Parathyroid adenoma (tissue), 2 donors: ENCODE results near the gene CCDC57.
A peak's percentile ranks its signal among the peaks of the same experiment; 100 is the strongest.

Source experiments
- H2AFZ ChIP-seq: fragments of 300-600 bp; sonication (generic); one replicate; pipeline ENCODE4 v1.7.0; 2017; ENCODE audit warnings: antibody characterized with exemption, mild to moderate bottlenecking
- H3K27ac ChIP-seq: fragments of 300-600 bp; sonication (generic); one replicate; pipeline ENCODE4 v1.7.0; 2017
- H3K27me3 ChIP-seq: fragments of 300-600 bp; sonication (generic); one replicate; pipeline ENCODE4 v1.7.0; 2017; ENCODE audit warnings: low read length; ENCODE audit not compliant: control insufficient read depth, insufficient read depth
- H3K36me3 ChIP-seq: fragments of 300-600 bp; sonication (generic); one replicate; pipeline ENCODE4 v1.7.0; 2017; ENCODE audit warnings: low read length; ENCODE audit not compliant: control insufficient read depth, insufficient read depth
- H3K4me1 ChIP-seq: fragments of 300-600 bp; sonication (generic); one replicate; pipeline ENCODE4 v1.7.0; 2017; ENCODE audit warnings: control low read depth
- H3K4me2 ChIP-seq: fragments of 300-600 bp; sonication (generic); one replicate; pipeline ENCODE4 v1.7.0; 2017; ENCODE audit warnings: low read length
- H3K4me3 ChIP-seq: fragments of 300-600 bp; sonication (generic); one replicate; pipeline ENCODE4 v1.7.0; 2017; ENCODE audit warnings: low read depth, low read length
- H3K79me2 ChIP-seq: fragments of 300-600 bp; sonication (generic); one replicate; pipeline ENCODE4 v1.7.0; 2017; ENCODE audit warnings: control low read depth
- H3K9ac ChIP-seq: fragments of 300-600 bp; sonication (generic); one replicate; pipeline ENCODE4 v1.7.0; 2017; ENCODE audit warnings: mild to moderate bottlenecking
- H3K9me3 ChIP-seq: fragments of 300-600 bp; sonication (generic); one replicate; pipeline ENCODE4 v1.7.0; 2017; ENCODE audit warnings: low read length; ENCODE audit not compliant: control insufficient read depth
- TF ChIP-seq, protein P1 (sequence below): fragments of 300-600 bp; sonication (generic); IDR thresholded peaks from one replicate; pipeline ENCODE4 v1.7.0; 2017; ENCODE audit warnings: antibody characterized with exemption, mild to moderate bottlenecking
- donor health status: primary hyperparathyroidism.

The CCDC57 gene

DNA sequence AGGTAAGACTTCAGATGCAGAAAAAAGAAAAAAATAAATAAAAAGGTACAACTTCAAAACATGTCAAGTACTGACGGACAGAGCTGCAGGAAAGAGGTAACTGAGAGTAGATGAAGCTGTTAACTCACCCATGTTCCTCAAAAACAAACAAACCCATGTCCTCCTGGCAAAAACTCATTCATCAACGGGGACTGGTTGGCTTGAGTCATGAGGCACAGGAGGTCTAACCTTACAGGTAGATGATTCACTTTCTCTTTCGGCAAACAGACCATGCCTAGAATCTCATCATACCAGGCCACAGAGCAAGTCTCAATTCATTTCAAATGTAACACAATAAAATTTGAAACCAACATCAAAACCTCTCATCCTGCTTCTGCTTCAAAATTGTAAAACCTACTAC lies 102.3 kb downstream of the CCDC57 start:
- H3K4me3 ChIP-seq = no peak overlapping the region
- TF ChIP-seq, protein P1, sequence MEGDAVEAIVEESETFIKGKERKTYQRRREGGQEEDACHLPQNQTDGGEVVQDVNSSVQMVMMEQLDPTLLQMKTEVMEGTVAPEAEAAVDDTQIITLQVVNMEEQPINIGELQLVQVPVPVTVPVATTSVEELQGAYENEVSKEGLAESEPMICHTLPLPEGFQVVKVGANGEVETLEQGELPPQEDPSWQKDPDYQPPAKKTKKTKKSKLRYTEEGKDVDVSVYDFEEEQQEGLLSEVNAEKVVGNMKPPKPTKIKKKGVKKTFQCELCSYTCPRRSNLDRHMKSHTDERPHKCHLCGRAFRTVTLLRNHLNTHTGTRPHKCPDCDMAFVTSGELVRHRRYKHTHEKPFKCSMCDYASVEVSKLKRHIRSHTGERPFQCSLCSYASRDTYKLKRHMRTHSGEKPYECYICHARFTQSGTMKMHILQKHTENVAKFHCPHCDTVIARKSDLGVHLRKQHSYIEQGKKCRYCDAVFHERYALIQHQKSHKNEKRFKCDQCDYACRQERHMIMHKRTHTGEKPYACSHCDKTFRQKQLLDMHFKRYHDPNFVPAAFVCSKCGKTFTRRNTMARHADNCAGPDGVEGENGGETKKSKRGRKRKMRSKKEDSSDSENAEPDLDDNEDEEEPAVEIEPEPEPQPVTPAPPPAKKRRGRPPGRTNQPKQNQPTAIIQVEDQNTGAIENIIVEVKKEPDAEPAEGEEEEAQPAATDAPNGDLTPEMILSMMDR = no peak
- peaks cover 18% of the 10 kb centered on the region for H3K4me1 ChIP-seq
- H3K79me2 ChIP-seq = no peaks in the 10 kb centered on the region
- H3K9ac ChIP-seq = no peak overlapping the region
- no peaks in the 10 kb centered on the region for H3K27me3 ChIP-seq
- H3K36me3 ChIP-seq = no peaks in the 10 kb centered on the region
- no peak overlapping the region for H3K27ac ChIP-seq
- no peak overlapping the region for H3K4me2 ChIP-seq
- no peaks in the 10 kb centered on the region for H3K9me3 ChIP-seq
- H2AFZ ChIP-seq = no peak overlapping the region

DNA sequence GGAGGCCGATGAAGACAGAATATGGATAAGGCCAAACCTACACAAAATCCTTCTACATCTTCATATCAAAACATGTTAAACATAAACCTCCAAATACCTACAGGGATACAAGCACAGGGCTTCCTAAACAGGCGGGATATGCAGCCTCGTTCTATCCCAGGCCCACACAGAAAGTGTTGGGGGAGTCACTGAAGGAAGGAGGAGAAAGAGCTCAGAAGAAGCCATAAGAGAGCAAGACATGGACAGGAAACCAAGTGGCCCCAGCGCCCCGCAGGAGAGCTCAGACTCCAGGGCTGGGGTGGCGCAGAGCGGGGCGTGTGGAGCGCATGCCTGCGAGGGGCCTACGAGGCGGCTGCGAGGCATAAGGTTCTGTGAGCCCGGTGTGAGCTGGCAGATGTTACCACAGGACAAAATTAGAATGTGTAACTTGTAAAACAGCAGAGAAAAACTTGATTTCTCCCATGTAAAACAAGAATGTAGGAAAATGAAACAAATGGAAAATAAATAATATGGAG lies 103.6 kb downstream of the CCDC57 start:
- H3K9me3 ChIP-seq = no peaks in the 10 kb centered on the region
- H3K27ac ChIP-seq = no peak overlapping the region
- no peak overlapping the region for H3K4me2 ChIP-seq
- TF ChIP-seq, protein P1 = no peak
- no peak overlapping the region for H3K9ac ChIP-seq
- H3K27me3 ChIP-seq = no peaks in the 10 kb centered on the region
- H2AFZ ChIP-seq = no peak overlapping the region
- peaks cover 21% of the 10 kb centered on the region for H3K4me1 ChIP-seq
- no peaks in the 10 kb centered on the region for H3K79me2 ChIP-seq
- H3K36me3 ChIP-seq = no peaks in the 10 kb centered on the region
- no peak overlapping the region for H3K4me3 ChIP-seq

DNA sequence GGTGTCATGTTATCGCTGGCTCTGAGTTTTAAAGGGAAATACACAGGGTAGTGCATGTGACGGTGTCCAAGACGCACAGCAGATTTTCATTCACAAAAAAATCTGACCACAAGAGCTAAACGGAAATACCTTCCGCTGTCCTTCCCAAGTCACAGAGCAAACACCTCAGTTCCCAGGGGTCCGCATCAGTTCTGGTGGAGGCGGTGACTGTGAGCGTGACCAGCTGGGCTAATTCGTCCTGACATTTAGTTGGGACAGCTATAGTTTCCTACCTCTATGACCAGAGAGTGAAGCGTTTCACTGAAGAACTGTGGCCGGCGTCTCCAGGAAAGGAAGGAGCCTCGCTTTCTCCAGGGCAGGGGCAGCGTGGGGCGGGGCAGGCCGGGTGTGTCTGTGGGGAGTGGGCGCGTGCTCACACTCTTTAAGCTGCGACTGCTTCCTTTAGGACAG lies 104.1 kb downstream of the CCDC57 start:
- no peak overlapping the region for H3K4me3 ChIP-seq
- H2AFZ ChIP-seq = no peak overlapping the region
- H3K9me3 ChIP-seq = no peaks in the 10 kb centered on the region
- H3K4me2 ChIP-seq = no peak overlapping the region
- no peaks in the 10 kb centered on the region for H3K27me3 ChIP-seq
- no peaks in the 10 kb centered on the region for H3K79me2 ChIP-seq
- H3K36me3 ChIP-seq = no peaks in the 10 kb centered on the region
- no peak overlapping the region for H3K27ac ChIP-seq
- H3K4me1 ChIP-seq = peaks cover 26% of the 10 kb centered on the region
- no peak overlapping the region for H3K9ac ChIP-seq
- TF ChIP-seq, protein P1 = no peak

DNA sequence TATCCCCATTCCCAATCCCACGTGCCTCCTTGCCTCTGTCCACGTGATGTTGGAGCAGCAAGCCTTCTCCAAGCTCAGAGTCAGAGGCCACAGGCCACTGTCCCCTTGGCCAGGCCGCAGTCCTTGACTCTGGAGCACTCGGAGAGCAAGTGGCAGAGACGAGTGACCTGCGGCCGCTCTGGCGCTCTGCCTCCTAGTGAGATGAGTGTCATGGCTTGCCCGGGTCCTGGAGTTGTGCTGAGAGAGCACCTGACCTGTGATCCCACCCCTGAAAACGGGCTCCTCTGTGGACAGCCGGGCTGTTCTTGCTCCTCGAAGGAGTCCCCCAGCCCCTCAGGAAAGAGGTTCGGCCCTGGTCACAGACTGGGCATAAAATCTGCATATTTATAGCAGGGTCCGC lies 104.6 kb downstream of the CCDC57 start:
- H3K9ac ChIP-seq = no peak overlapping the region
- H3K27me3 ChIP-seq = no peaks in the 10 kb centered on the region
- H2AFZ ChIP-seq = no peak overlapping the region
- no peaks in the 10 kb centered on the region for H3K36me3 ChIP-seq
- no peak overlapping the region for H3K4me3 ChIP-seq
- H3K4me1 ChIP-seq = peaks cover 26% of the 10 kb centered on the region
- TF ChIP-seq, protein P1 = no peak
- no peak overlapping the region for H3K4me2 ChIP-seq
- H3K79me2 ChIP-seq = no peaks in the 10 kb centered on the region
- no peak overlapping the region for H3K27ac ChIP-seq
- no peaks in the 10 kb centered on the region for H3K9me3 ChIP-seq

DNA sequence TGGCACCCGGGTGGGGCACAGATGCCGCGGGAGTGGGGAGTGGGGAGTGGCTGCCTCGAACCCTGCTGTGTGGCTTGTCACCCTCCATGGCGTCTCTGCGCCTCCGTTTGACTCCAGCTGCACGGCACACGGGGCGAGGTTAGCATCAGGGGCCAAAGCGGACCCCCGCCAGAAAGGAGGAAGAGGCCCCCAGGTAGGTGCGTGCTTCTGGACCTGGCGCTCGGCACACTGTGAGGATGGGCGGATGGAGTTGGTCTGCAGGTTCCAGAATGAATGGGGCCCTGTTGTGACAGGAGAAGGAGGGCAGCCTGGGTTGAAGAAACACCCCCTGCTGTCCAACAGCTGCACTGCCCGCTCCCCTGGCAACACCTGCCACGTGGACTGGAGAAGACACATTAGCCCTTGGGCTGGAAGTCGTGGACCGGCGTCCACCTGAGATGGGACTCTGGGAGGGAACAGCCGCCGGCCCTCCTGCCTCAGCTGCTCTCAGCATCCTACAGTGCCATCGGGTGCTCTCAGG lies 105.2 kb downstream of the CCDC57 start:
- Histone ChIP-seq H2AFZ (no peak overlapping the region), H3K4me3 (no peak overlapping the region), H3K9me3 (no peaks in the 10 kb centered on the region), H3K4me2 (no peak overlapping the region), H3K9ac (no peak overlapping the region), H3K27ac (peak overlapping the region; percentile 88), H3K36me3 (no peaks in the 10 kb centered on the region), H3K79me2 (no peaks in the 10 kb centered on the region), H3K4me1 (peaks cover 26% of the 10 kb centered on the region), H3K27me3 (no peaks in the 10 kb centered on the region)
- TF ChIP-seq, protein P1 = no peak
